ENCODE measurements around the gene RRN3.
"Not testable (repeated sequence)": the region's sequence is repeated elsewhere in the genome, so short reads cannot be mapped to it uniquely, and the experiment has no call there.

RRN3 gene

GRCh38 chr16:15052747-15053476 lies 41.2 kb downstream of the RRN3 start:
- DNase-seq (ENCODE audit: low read depth in 3 of 3): no peak

GRCh38 chr16:15051387-15051951 lies 42.6 kb downstream of the RRN3 start:
- no peak for DNase-seq (ENCODE audit: low read depth in 3 of 3)

- DNase-seq (ENCODE audit: low read depth in 3 of 3): not testable (repeated sequence)
These were observed 43.6 kb downstream of the RRN3 start for GRCh38 chr16:15050440-15050839.

DNA sequence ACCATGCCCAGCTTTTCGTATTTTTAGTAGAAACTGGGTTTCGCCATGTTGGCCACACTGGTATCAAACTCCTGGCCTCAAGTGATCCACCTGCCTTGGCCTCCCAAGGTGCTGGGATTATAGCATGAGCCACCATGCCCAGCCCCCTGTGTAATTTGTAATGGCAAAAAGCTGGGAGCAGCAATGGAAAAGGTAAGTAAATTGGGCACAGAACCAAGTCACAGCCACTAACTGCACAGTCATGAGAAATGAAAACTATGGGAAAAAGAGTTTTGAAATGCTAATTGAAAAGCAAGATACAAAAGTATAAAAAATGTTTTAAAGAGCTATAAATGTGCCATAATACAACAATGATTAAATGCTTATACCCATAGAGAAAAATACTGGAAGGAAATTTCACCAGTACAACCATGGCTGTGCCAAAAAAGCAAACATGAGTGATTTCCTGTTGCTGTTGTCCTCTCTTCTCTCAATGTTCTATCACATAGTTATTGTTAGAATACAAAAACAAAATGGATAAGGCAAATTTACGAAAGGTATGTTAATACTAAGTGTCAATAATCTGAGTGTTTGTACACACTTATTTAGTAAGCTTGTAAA lies 44.4 kb downstream of the RRN3 start:
- DNase-seq (ENCODE audit: low read depth in 3 of 3): no peak

DNA sequence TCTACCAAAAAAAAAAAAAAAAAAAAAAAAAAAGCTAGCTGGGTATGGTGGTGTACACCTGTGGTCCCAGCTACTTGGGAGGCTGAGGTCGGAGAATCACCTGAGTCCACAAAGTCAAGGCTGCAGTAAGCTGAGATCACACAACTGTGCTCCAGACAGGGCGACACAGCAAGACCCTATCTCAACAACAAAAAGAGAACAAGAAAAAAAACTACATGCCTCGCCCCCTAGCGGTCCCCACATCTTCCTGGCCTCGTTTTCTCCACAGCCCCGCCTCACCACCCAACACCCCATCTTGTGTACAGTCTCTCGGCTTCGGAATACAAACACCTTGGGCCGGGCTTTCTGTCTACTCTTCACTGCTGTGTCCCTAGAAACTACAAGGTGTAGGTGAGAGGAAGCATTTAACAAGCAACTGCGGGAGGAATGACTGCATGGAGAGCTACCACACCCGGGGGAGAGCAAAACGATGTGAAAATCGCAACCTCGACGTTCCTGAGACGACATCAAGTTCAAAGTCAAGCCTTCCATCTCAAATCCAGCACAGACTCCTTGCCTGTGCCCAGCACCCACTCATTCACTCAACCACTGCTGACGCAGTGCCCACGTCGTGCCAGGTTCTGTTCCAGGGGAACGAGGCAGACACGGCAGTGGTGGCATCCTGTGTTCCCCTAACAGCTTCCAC lies 47.2 kb downstream of the RRN3 start:
- DNase-seq (ENCODE audit: low read depth in 3 of 3): no peak

GRCh38 chr16:15045270-15045669 lies 48.8 kb downstream of the RRN3 start:
- DNase-seq (ENCODE audit: low read depth in 3 of 3): not testable (repeated sequence)

DNA sequence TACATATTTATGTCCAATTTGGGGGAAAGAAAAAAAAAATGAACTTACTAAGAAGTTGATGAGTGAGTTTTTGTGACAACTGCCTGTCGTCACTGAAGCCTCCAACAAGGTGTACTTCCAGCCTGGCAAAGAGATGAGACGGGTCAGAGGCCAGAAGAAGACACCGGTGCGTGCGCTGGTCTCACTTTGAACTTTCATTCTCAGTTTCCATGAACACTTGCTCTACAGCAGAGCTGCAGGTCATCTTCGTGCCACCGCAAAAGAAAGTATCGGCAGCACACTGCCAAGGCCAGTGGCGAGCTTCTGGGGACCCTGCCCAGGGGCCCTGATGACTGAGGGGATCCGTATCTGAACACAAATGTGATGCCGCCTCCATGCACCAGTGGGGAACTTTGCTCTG lies 49.8 kb downstream of the RRN3 start:
- no peak for DNase-seq (ENCODE audit: low read depth in 3 of 3)

DNA sequence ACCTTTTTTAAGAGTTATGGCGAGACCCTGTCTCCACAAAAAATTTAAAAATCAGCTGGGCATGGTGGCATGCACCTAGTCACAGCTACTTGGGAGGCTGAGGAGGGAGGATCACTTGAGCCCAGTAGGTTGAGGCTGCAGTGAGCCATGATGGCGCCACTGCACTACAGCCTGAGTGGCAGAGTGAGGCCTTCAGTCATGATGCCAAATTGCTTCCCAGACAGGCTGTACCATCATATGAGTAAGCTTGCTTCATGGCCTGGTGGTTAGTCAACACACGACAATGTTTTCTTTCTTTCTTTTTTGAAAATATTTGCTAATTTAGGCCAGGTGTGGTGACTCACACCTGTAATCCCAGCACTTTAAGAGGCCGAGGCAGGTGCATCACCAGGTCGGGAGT lies 50.7 kb downstream of the RRN3 start:
- DNase-seq (ENCODE audit: low read depth in 3 of 3): no peak

- no peak for DNase-seq (ENCODE audit: low read depth in 3 of 3)
These were observed 52.6 kb downstream of the RRN3 start for GRCh38 chr16:15041271-15042004.

GRCh38 chr16:15038689-15039088 lies 55.4 kb downstream of the RRN3 start:
- no peak for DNase-seq (ENCODE audit: low read depth in 3 of 3)

DNA sequence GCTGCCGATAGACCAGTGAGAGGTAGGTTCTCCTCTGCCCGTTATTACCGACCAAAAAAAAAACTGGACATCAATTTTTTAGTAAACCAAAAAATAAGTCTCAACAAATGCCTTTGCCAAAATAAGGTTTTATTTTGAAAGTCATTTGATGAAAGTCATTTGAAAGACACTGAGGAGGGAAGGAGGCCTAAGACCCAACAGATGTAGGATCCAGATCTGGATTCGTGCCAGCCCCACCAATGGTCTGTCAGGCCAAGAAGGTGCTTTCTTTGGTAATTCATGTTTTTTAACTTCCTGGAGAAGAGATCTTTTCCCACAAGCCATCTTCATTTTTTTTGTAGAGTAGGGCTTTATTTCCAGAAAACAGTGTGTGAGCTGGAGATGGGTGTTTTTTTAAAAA lies 56.3 kb downstream of the RRN3 start:
- DNase-seq (ENCODE audit: low read depth in 3 of 3): no peak

DNA sequence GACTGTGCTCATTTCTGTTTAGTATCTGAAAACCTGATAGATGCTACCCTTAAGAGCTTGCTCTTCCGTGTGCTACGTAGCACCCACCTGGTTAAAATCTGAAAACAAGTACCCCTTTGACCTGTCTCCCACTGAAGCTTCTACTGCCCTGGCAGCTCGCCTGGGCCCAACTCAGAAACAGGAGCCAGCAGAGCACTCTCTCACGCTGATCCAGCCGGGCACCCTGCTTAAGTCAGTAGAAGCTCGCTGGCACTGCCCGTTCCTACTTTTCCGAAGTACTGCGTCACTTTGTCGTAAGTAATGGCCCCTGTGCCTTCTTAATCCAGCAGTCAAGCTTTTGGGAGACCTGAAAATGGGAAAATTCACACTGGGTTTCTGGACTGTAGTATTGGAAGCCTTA lies 57.1 kb downstream of the RRN3 start:
- no peak for DNase-seq (ENCODE audit: low read depth in 3 of 3)

GRCh38 chr16:15035163-15035729 lies 58.8 kb downstream of the RRN3 start:
- no peak for DNase-seq (ENCODE audit: low read depth in 3 of 3)

GRCh38 chr16:15034266-15035162 lies 59.6 kb downstream of the RRN3 start:
- DNase-seq (ENCODE audit: low read depth in 3 of 3): no peak

DNA sequence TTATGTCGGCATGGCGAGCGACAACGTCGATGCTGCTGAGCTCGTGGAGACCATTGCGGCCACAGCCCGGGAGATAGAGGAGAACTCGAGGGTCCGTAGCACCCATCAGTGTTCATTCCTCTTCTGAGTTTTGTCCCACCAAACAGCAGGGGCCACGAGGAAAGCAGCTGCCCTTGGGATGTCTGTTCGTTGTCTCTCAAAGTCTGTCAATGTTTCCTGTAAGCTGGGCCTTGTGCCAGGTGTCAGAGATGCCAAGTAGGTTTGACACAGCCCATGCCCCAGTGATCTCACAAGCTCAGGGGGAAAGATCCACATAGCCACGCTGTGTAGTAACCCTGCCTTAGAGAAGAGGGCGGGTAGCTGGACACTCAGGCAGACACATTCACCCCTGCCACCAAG lies 60.8 kb downstream of the RRN3 start:
- no peak for DNase-seq (ENCODE audit: low read depth in 3 of 3)

GRCh38 chr16:15032547-15033308 lies 61.3 kb downstream of the RRN3 start:
- DNase-seq (ENCODE audit: low read depth in 3 of 3): no peak

DNA sequence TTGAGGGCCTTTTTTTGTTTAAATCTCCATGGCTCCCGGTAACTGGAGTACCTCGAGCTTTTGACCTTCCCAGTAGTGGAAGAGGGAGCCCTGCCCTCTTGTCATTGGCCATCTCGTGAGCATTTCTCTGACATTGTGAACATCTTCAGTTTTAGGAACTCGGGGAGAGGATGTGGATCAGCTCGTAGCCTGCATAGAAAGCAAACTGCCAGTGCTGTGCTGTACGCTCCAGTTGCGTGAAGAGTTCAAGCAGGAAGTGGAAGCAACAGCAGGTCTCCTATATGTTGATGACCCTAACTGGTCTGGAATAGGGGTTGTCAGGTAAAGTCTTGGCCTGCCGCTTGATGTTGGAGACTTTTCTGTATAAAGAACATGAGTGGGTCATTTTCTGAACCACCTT lies 62.5 kb downstream of the RRN3 start:
- DNase-seq (ENCODE audit: low read depth in 3 of 3): no peak

- no peak for DNase-seq (ENCODE audit: low read depth in 3 of 3)
These were observed 62.9 kb downstream of the RRN3 start for GRCh38 chr16:15031179-15031578.

DNA sequence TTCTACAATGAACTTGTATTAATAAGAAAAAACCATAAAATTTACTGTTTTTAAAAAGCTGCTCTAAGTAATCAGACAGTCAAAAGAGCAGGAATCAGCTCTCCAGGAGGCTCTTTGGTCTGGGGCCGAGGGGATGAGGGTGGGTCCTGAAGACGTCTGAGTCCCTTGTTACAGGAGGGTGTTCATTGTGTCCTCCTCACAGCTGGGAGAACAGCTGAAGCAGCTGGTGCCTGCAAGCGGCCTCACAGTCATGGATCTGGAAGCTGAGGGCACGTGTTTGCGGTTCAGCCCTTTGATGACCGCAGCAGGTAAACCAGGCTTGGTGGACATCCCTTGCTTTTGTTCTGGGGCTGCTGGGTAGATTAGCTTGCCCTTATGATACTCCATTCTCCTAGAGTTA lies 64.3 kb downstream of the RRN3 start:
- DNase-seq (ENCODE audit: low read depth in 3 of 3): not testable (repeated sequence)

Measured in stimulated activated CD4-positive, alpha-beta T cell treated with anti-CD3 and anti-CD28 coated beads, TNF-alpha, amount 100 ng/mL, for 48 hours (primary cell).